Chondrocyte (in vitro differentiated cells): ENCODE results near the gene PPP1R9A. TPM values are rescaled to one million over a fixed set of nuclear protein-coding genes. Genes with fewer than 3 reads are reported as not detected.
A peak's percentile ranks its signal among the peaks of the same experiment; 100 is the strongest.

ENCODE experiments used
- DNase-seq: peaks from one replicate; pipeline ENCODE4 v3.0.0; 2021; ENCODE audit warnings: mixed read lengths, low spot score
- H3K27ac Mint-ChIP-seq: one replicate; pipeline ENCODE4 v1.8.0; 2021; ENCODE audit warnings: mild to moderate bottlenecking, moderate library complexity, mixed read lengths; ENCODE audit not compliant: unreplicated experiment
- H3K27me3 Mint-ChIP-seq: 2 replicates; pipeline ENCODE4 v1.8.0; 2021; ENCODE audit warnings: low read depth, mixed read lengths
- H3K36me3 Mint-ChIP-seq: 2 replicates; pipeline ENCODE4 v1.8.0; 2021; ENCODE audit warnings: low read depth, mixed read lengths
- H3K4me1 Mint-ChIP-seq: 2 replicates; pipeline ENCODE4 v1.8.0; 2021; ENCODE audit warnings: low read depth, mild to moderate bottlenecking, mixed read lengths
- H3K4me3 Mint-ChIP-seq: one replicate; pipeline ENCODE4 v1.8.0; 2021; ENCODE audit warnings: mild to moderate bottlenecking, moderate library complexity, mixed read lengths; ENCODE audit not compliant: unreplicated experiment
- H3K9me3 Mint-ChIP-seq: 2 replicates; pipeline ENCODE4 v1.8.0; 2021; ENCODE audit warnings: low read depth, mixed read lengths
- CTCF ChIP-seq: fragments of 200-600 bp; sonication (generic); IDR thresholded peaks from 2 replicates; pipeline ENCODE4 v1.5.0; 2021; ENCODE audit warnings: antibody characterized with exemption, mild to moderate bottlenecking, moderate library complexity
- total RNA-seq: library from RNA; stranded (reverse); gene quantifications from 3 replicates; pipeline ENCODE4 v1.2.1, GENCODE V29; 2021

The PPP1R9A gene
- total RNA-seq, 1 donor from 2014 or later: 4.1 TPM

- H3K27me3 Mint-ChIP-seq: no peaks in the 10 kb centered on the region
- H3K27ac Mint-ChIP-seq: no peak overlapping the region
- no peaks in the 10 kb centered on the region for H3K36me3 Mint-ChIP-seq
- no peak for DNase-seq
- peaks cover 25% of the 10 kb centered on the region for H3K4me1 Mint-ChIP-seq
- H3K9me3 Mint-ChIP-seq: no peaks in the 10 kb centered on the region
- no peak overlapping the region for H3K4me3 Mint-ChIP-seq
- no peak for TF ChIP-seq CTCF
Measured at GRCh38 chr7:95204618-95205017, 297.2 kb downstream of the PPP1R9A start.

GRCh38 chr7:95205665-95206225 lies 298.4 kb downstream of the PPP1R9A start:
- DNase-seq: no peak
- peak overlapping the region; percentile 15 for H3K27ac Mint-ChIP-seq
- H3K4me3 Mint-ChIP-seq: no peak overlapping the region
- H3K36me3 Mint-ChIP-seq: no peaks in the 10 kb centered on the region
- H3K4me1 Mint-ChIP-seq: peaks cover 21% of the 10 kb centered on the region
- TF ChIP-seq CTCF: no peak
- no peaks in the 10 kb centered on the region for H3K27me3 Mint-ChIP-seq
- no peaks in the 10 kb centered on the region for H3K9me3 Mint-ChIP-seq

GRCh38 chr7:95209276-95209675 lies 301.9 kb downstream of the PPP1R9A start:
- Mint-ChIP-seq H3K4me1 (peaks cover 27% of the 10 kb centered on the region), H3K4me3 (no peak overlapping the region), H3K27ac (no peak overlapping the region), H3K9me3 (peaks cover 6% of the 10 kb centered on the region), H3K27me3 (no peaks in the 10 kb centered on the region), H3K36me3 (no peaks in the 10 kb centered on the region)
- TF ChIP-seq CTCF: no peak
- no peak for DNase-seq

- no peak for TF ChIP-seq CTCF
- DNase-seq: no peak
- Mint-ChIP-seq H3K27me3 (no peaks in the 10 kb centered on the region), H3K36me3 (no peaks in the 10 kb centered on the region), H3K9me3 (peaks cover 6% of the 10 kb centered on the region), H3K4me1 (peaks cover 28% of the 10 kb centered on the region), H3K27ac (no peak overlapping the region), H3K4me3 (no peak overlapping the region)
Measured at GRCh38 chr7:95209788-95210187, 302.4 kb downstream of the PPP1R9A start.

GRCh38 chr7:95213148-95213547 lies 305.8 kb downstream of the PPP1R9A start:
- TF ChIP-seq CTCF: no peak
- H3K4me1 Mint-ChIP-seq: peaks cover 14% of the 10 kb centered on the region
- H3K36me3 Mint-ChIP-seq: peaks cover 5% of the 10 kb centered on the region

More at GRCh38 chr7:95213148-95213547, 305.8 kb downstream of the PPP1R9A start:
- Mint-ChIP-seq H3K9me3 (peaks cover 15% of the 10 kb centered on the region), H3K4me3 (no peak overlapping the region), H3K27me3 (no peaks in the 10 kb centered on the region), H3K27ac (no peak overlapping the region)
- DNase-seq: no peak
